Activated T-helper 1 cell treated with anti-CD3 and anti-CD28 coated beads, Interleukin-12 subunit alpha, Interleukin-12 subunit beta, Interleukin-2, Interleukin-4 antibody, amounts not matched to agents 30 ng/mL and 10 ng/mL and 1 ng/mL, durations not matched to agents 14 hours and 24 hours and 36 hours (primary cell): ENCODE results near the gene NISCH. TPM values are rescaled to one million over a fixed set of nuclear protein-coding genes. Genes with fewer than 3 reads are reported as not detected.

Experiments
- DNase-seq: peaks from one replicate; pipeline ENCODE4 v3.0.0; 2021; ENCODE audit warnings: low spot score
- H3K27ac Mint-ChIP-seq: one replicate; pipeline ENCODE4 v1.8.0; 2021; ENCODE audit warnings: mild to moderate bottlenecking, mixed read lengths
- H3K27me3 Mint-ChIP-seq: one replicate; pipeline ENCODE4 v1.8.0; 2022; ENCODE audit warnings: mild to moderate bottlenecking, moderate library complexity, mixed read lengths; ENCODE audit not compliant: insufficient read depth
- H3K36me3 Mint-ChIP-seq: one replicate; pipeline ENCODE4 v1.8.0; 2021; ENCODE audit warnings: low read depth, mixed read lengths
- H3K4me1 Mint-ChIP-seq: one replicate; pipeline ENCODE4 v1.8.0; 2021; ENCODE audit warnings: low read depth, mixed read lengths
- H3K4me3 Mint-ChIP-seq: one replicate; pipeline ENCODE4 v1.8.0; 2021; ENCODE audit warnings: mild to moderate bottlenecking, moderate library complexity, mixed read lengths
- H3K9me3 Mint-ChIP-seq: one replicate; pipeline ENCODE4 v1.8.0; 2021; ENCODE audit warnings: mixed read lengths
- intact Hi-C: fragments of 100-400 bp; cut with micrococcal nuclease; formaldehyde crosslinking; loops from one replicate; pipeline ENCODE4 v1.15.1; 2024
- total RNA-seq: library from RNA; stranded (reverse); gene quantifications from 2 replicates; pipeline ENCODE4 v1.2.3, GENCODE V29; 2022

NISCH gene
- total RNA-seq, 1 donor from 2014 or later, result 74.2 TPM

DNA sequence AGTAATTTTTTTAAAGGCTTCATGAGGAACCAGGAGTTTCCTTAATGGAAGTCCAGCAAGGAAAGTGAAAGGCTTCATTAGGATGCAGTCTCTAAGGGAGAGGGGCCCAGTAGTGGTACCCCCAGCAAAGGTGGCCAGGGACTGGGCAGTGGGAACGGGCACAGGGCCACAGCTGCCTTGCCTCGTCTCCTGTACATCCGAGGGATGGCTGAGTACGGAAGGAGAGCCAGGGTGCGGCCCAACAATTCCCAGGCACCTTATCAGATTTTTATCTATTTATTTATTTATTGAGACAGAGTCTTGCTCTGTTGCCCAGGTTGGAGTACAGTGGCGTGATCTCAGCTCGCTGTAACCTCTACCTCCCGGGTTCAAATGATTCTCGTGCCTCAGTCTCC is 25.0 kb upstream of the NISCH start:
- Mint-ChIP-seq H3K27me3 (peaks cover 14% of the 10 kb centered on the region), H3K27ac (no peak overlapping the region), H3K4me1 (no peaks in the 10 kb centered on the region), H3K36me3 (no peaks in the 10 kb centered on the region), H3K9me3 (no peaks in the 10 kb centered on the region), H3K4me3 (no peak overlapping the region)
- intact Hi-C loops, result no loop called here
- DNase-seq, result no peak

DNA sequence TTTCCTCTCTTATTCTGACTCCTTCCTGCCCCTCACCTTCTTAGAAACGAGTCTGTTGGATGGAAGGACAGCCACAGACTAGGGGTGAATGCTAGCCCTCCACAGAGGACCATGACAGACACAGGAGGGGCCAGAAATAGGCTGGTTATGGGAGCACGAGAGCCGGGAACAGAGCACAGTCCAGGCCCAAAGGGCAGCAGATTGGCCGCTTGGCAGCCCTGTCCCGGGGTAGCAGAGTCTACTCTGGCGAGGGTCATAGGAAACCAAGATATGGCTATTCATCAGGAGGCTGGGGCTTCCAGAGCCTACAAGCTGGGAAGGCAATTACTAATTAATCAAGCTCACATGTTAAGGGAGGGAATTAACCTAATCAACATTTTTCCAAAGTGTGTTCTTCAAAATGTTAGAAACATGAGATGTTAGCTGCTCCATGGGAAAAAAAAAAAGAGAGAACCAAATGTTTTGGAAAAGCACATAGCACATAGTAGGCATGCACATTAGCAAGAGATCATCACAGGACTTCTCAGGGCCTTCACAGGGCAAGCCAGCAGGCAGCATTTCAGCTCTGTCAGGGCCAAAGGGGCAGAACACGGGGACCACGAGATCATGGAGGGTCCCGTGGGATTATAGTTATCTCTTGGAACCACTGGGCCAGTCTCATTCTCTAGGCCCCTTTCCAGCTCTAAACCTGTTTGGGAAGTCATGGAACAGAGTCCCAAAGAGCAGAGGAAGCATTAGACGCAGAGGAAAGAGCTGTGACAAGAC is 23.8 kb upstream of the NISCH start:
- Mint-ChIP-seq H3K36me3 (no peaks in the 10 kb centered on the region), H3K4me1 (no peaks in the 10 kb centered on the region), H3K27me3 (peaks cover 9% of the 10 kb centered on the region), H3K4me3 (no peak overlapping the region), H3K27ac (no peak overlapping the region), H3K9me3 (no peaks in the 10 kb centered on the region)
- DNase-seq, result no peak
- intact Hi-C loops, result no loop called here

DNA sequence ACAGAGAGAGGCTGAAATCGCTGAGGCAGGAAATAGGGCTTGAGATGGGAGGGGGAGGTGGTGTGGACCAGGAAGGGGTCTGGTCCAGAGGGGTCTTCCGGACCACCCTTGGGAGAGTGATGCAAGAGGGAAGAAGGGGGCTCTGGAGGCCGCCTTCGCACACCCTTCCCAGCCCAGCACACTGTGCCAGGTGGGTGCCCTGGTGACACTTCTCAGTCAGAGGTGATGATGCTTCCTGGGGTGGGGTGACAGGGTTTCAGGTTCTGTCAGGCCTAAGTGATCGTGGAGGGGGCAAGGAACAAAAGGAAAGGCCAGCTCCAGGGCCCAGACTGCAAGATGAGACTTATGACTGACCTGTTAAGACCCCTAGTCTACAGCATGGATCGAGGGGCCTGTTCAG is 23.2 kb upstream of the NISCH start:
- no peaks in the 10 kb centered on the region for H3K9me3 Mint-ChIP-seq
- H3K27ac Mint-ChIP-seq, result no peak overlapping the region
- H3K4me1 Mint-ChIP-seq, result no peaks in the 10 kb centered on the region
- H3K36me3 Mint-ChIP-seq, result no peaks in the 10 kb centered on the region
- H3K27me3 Mint-ChIP-seq, result peaks cover 8% of the 10 kb centered on the region
- intact Hi-C loops, result no loop called here
- DNase-seq, result no peak
- no peak overlapping the region for H3K4me3 Mint-ChIP-seq

DNA sequence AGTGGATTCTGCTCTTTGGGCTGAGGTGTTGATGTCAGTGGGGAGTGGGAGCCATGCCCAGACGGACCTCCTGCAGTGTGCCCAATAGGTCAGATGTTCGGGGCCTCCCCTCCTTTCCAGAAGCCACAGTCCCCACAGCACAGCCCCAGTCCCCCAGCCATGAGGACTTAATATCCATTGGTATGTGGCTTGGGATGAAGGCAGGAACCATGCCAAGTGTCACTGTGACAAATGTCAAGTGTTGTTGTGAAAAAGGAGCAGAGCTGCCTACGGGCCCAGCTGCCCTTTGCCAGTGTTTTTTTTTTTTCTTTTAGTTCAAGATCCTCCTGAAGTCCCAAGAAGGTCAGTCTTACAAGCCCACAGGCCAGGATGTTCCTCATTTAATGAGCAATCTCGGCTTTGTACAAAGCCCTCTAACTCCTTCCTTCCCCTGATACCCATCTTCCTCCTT is 22.7 kb upstream of the NISCH start:
- H3K4me1 Mint-ChIP-seq, result no peaks in the 10 kb centered on the region
- H3K36me3 Mint-ChIP-seq, result no peaks in the 10 kb centered on the region
- no peak for DNase-seq
- H3K27me3 Mint-ChIP-seq, result peaks cover 9% of the 10 kb centered on the region
- intact Hi-C loops, result no loop called here
- no peaks in the 10 kb centered on the region for H3K9me3 Mint-ChIP-seq
- no peak overlapping the region for H3K4me3 Mint-ChIP-seq
- no peak overlapping the region for H3K27ac Mint-ChIP-seq

DNA sequence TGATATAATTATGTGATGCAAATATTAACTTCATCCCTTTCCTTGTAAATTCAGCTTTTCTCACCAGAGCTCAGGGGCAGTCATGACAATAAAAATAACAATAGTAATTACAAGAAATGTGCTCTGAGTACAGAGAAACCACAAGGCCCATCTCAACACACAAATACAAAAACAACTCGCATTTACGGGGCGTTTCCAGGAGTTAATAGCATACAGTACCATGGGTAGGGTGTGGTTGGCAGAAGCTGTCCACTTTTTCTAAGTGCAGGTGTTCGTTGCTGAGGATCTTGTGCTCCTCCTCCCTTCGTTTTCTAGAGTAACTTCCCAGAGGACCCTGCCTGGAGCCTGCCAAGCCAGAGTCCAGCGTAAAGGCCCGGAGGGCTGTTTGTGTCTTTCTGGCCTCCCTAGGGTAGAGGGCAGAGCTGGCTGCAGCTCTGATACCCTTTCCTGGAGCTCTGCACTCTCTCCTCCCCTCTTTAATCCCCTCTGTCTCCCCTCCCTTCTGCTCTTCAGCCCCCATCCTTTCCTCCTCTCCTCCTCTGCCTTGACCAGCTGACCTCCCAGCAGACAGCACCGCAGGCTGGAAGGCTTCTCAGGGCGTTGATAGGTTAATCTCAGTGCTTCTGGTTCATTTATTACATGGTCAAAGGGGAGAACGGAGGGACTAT is 21.9 kb upstream of the NISCH start:
- no peak overlapping the region for H3K4me3 Mint-ChIP-seq
- DNase-seq, result no peak
- peaks cover 5% of the 10 kb centered on the region for H3K27me3 Mint-ChIP-seq
- H3K27ac Mint-ChIP-seq, result no peak overlapping the region
- no peaks in the 10 kb centered on the region for H3K9me3 Mint-ChIP-seq
- no peaks in the 10 kb centered on the region for H3K36me3 Mint-ChIP-seq
- intact Hi-C loops, result no loop called here
- H3K4me1 Mint-ChIP-seq, result no peaks in the 10 kb centered on the region

DNA sequence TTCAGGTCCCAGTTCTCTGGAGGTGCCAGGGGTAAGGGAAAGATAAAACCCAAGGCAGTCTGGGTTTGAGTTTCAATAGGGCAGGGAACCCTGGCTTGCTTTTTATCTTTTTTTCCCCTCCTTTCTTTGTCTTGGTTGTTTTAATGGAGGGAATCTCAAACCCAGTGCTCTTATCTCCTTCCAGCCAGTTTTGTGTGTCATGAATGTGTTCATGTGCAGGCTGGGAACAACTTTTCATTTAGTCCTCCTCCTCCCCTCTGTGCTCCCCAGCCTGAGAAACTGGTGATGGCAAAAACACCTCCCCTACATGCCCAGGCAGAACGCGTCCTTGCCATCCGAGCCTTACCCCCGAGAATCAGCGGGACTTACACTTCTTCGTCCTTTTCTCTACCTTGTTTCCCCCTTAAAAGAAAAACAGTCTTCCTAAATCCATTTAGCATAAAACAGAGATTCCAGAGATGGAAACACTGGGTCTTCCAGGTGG is 21.4 kb upstream of the NISCH start:
- Mint-ChIP-seq H3K27ac (no peak overlapping the region), H3K27me3 (peaks cover 4% of the 10 kb centered on the region), H3K36me3 (no peaks in the 10 kb centered on the region), H3K4me1 (no peaks in the 10 kb centered on the region), H3K9me3 (no peaks in the 10 kb centered on the region), H3K4me3 (no peak overlapping the region)
- DNase-seq, result no peak
- intact Hi-C loops, result no loop called here

DNA sequence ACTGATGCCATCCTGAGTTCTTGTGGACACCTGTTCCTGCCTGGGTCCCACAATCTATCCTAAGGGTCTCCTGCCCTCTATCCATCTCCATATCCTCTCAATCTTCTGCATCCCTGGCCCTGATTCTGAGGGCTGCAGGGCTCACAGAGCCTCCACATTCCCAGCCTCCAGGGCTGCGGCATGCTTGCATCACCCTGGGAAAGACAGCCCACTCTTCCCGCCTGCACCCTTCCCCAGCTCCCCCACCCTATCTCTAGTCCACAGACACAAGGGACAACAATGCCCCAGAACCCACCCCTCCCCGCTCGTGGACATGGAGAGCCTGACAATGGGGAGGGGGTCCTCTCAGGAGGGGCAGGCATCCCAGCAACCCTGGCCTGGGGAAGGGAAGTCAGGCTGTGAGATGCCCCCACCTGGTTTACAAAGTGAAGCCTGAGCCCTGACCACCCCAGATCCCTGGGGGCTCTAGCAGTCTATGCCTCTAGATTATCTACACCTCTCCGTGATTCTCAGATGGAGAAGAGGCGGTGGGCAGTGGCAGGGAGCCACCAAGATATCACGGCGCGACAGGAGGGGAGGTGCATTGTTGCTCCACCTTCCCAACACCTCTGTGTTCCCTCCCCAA is 20.8 kb upstream of the NISCH start:
- intact Hi-C loops, result no loop called here
- H3K4me3 Mint-ChIP-seq, result no peak overlapping the region
- no peaks in the 10 kb centered on the region for H3K9me3 Mint-ChIP-seq
- no peaks in the 10 kb centered on the region for H3K4me1 Mint-ChIP-seq
- DNase-seq, result no peak
- peaks cover 4% of the 10 kb centered on the region for H3K27me3 Mint-ChIP-seq
- H3K36me3 Mint-ChIP-seq, result no peaks in the 10 kb centered on the region
- H3K27ac Mint-ChIP-seq, result no peak overlapping the region

DNA sequence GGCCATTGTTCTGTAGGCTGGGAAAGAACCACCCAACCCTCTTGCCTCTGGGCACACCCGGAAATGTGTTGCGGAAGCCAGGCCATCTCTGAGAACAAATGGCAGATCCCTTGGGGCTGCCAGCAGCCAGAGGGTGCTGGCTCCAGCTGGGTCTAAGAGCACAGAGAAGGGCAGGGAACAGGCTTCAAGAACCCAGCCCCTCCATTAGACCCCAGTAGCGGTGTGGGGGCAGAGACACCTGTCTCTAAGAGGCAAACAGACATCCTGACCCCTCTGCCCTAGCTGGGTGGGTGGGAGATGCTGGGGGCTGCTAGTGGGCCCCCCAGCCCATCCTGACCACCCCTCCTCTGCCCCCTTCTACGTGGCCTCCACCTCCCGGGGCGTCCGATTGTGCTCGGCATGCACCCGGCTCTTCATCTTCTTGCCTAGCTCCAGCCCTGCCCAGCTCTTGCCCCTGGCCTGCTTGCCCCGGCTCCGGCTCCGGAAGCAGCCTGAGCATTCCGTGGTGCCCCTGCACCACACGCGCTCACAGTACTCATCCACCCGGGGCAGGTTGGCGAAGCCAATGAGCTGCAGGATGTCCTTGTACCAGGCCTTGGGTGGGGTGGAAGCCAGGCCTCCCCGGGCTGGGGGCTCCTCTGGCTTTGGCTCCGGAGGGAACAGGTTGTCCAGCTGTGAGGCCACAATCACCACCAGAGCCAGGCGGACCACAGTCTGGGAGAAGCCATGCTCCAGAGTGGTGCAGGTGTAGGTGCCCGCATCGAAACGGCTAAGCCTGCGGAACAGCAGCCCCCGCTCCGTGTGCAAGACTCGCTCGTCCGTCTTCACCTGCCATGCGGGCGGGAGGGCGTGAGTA is 19.9 kb upstream of the NISCH start:
- no peak for DNase-seq
- H3K27ac Mint-ChIP-seq, result no peak overlapping the region
- H3K4me1 Mint-ChIP-seq, result no peaks in the 10 kb centered on the region
- no peaks in the 10 kb centered on the region for H3K9me3 Mint-ChIP-seq
- H3K27me3 Mint-ChIP-seq, result peaks cover 4% of the 10 kb centered on the region
- H3K36me3 Mint-ChIP-seq, result no peaks in the 10 kb centered on the region
- no peak overlapping the region for H3K4me3 Mint-ChIP-seq
- intact Hi-C loops, result no loop called here

DNA sequence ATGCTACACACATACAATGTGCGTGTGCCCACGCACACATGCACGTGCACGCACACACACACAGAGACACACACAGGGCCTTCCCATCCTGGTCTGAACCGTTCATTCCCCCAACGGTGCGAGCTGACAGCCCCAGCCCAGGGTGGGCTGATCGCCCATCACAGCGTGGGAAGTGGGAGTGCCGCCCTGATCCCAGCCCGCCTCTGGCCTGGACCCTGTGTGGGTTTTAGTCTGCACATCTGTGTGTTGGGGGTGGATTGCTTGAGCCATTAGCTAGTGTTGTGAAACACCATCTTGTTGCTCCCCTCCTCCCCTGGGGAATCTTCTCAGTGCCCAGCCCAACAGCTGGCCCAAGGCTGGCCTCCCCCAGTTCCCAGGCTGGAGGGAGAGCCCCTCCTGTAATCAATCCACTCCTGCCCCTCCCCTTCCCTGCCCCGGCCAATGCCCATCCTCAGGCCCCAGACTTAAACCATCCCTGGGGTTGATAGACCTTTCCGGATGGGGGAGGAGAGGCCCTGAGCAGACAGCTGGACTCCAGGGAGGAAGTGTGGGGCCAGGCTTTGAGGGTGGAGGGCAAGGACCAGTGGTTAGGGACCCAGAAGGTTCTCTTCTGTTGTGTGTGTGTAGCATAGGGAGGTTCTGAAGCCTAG is 18.8 kb upstream of the NISCH start:
- Mint-ChIP-seq H3K36me3 (no peaks in the 10 kb centered on the region), H3K27ac (no peak overlapping the region), H3K27me3 (peaks cover 4% of the 10 kb centered on the region), H3K4me3 (no peak overlapping the region), H3K4me1 (no peaks in the 10 kb centered on the region), H3K9me3 (no peaks in the 10 kb centered on the region)
- DNase-seq, result no peak
- intact Hi-C loops, result no loop called here

DNA sequence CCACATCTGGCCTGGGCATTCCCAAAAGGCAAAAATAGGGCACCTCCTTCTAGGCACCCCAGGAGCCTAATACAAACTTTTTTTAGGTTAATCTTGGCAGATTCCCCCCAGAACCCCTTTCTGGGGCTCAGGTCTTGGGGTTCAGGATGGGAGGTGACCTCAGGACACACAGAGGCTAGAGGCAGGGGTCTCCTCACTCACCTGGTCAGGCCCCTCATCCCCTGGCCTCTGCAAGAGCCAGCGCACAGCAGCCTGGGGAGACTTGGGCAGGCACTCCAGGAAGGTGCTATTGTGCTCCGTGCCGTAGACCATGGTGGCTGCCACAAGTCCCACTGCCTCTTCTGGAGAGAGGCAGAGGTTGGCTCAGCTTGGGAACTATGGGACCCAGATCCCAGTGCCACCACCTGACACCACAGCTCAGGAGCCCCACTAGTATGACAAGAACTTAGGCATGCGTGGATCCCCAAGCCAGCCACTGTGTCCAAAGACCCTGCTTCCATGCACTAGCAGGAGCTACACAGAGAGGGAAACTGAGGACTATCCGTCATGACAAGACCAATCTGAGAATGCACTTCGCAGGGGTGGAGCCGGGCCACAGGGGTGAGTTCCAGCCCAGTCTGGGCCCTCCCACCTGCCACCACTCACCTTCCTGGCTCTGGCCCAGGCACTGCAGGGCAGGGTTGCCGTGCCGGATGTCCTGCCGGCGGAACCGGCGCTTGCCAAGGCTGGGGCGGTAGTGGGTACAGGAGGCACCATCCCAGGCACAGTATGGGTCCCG is 17.9 kb upstream of the NISCH start:
- Mint-ChIP-seq H3K4me1 (no peaks in the 10 kb centered on the region), H3K9me3 (no peaks in the 10 kb centered on the region), H3K27me3 (peaks cover 4% of the 10 kb centered on the region), H3K27ac (peak overlapping the region; percentile 52), H3K36me3 (no peaks in the 10 kb centered on the region), H3K4me3 (no peak overlapping the region)
- DNase-seq, result no peak
- intact Hi-C loops, result no loop called here

DNA sequence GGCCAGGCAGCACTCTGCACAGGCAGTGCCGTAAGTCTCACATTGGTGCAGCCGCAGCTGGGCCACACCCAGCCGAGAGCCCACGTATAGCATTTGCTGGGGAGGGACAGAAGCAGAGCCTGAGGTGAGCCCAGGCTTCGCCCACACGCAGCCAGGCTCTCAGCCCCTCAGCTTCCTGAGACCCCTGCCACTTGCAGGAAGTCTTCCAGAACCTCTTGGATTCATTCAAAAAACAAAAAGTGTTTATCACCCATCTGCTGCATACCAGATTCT is 17.4 kb upstream of the NISCH start:
- H3K9me3 Mint-ChIP-seq, result no peaks in the 10 kb centered on the region
- peaks cover 4% of the 10 kb centered on the region for H3K27me3 Mint-ChIP-seq
- H3K4me1 Mint-ChIP-seq, result no peaks in the 10 kb centered on the region
- no peaks in the 10 kb centered on the region for H3K36me3 Mint-ChIP-seq
- DNase-seq, result no peak
- intact Hi-C loops, result no loop called here
- no peak overlapping the region for H3K27ac Mint-ChIP-seq
- H3K4me3 Mint-ChIP-seq, result no peak overlapping the region
